HG02763 (cell line): Measurements from ENCODE around the gene DNAL1.
"Not testable (repeated sequence)": the region's sequence is repeated elsewhere in the genome, so short reads cannot be mapped to it uniquely, and the experiment has no call there.

Experiments used
- ATAC-seq: cut with Tn5 transposase; IDR thresholded peaks from one replicate; pipeline ENCODE4 v1.9.1; 2021; ENCODE audit warnings: mild to moderate bottlenecking, moderate library complexity; ENCODE audit not compliant: unreplicated experiment

The DNAL1 gene

DNA sequence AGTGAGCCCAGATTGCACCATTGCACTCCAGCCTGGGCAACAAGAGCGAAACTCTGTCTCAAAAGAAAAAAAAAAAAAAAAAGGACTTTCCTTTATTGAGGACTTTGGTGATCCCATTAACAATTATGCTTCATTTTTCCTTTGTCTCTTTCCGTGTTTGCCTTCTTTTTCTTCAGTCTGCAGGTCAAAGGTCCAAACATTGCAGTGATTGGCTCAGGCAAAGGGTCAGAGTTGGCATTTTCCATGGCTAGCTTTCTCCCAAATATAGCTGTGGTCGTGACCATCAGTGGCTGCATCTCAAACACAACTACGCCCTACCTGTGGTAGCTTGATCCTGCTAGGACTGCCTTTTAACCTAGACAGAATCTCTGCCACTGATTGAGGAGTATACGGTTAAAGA lies 7.0 kb upstream of the DNAL1 start:
- no peak for ATAC-seq

- no peak for ATAC-seq
Observed at GRCh38 chr14:73640796-73641365, 3.9 kb upstream of the DNAL1 start.

- ATAC-seq = no peak
Observed at GRCh38 chr14:73645248-73645610, 443 bp downstream of the DNAL1 start.

DNA sequence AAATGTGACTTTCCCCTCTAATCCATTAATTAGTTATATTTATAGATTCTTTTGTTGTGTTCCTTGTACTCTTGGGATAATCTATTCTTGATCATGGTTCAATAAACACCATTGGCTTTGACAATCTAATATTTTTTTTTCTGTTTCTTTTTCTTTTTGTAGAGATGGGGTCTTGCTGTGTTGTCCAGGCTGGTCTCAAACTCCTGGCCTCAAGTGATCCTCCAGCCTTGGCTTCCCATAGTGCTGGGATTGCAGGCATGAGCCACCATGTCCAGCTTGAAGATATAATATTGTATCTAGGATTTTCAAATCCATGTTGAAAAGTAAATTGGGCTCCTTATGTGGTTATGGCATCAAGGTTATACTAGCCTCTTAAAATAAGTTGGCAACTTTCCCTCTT lies 6.2 kb downstream of the DNAL1 start:
- ATAC-seq = no peak

GRCh38 chr14:73655851-73656250 lies 11.1 kb downstream of the DNAL1 start:
- no peak for ATAC-seq

DNA sequence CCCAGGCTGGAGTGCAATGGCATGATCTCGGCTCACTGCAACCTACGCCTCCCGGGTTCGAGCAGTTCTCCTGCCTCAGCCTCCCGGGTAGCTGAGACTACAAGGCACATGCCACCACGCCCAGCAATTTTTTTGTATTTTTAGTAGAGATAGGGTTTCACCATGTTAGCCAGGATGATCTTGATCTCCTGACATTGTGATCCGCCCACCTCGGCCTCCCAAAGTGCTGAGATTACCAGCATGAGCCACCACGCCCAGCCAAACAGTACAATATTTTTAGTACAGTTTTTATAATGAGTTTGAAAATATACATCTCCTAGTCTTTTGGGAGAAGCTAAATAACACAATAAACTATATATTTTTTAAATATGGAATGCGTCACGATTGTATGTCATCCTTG lies 14.4 kb downstream of the DNAL1 start:
- ATAC-seq = not testable (repeated sequence)

GRCh38 chr14:73660511-73660910 lies 15.7 kb downstream of the DNAL1 start:
- ATAC-seq = no peak

- no peak for ATAC-seq
Observed at GRCh38 chr14:73661872-73662271, 17.1 kb downstream of the DNAL1 start.

DNA sequence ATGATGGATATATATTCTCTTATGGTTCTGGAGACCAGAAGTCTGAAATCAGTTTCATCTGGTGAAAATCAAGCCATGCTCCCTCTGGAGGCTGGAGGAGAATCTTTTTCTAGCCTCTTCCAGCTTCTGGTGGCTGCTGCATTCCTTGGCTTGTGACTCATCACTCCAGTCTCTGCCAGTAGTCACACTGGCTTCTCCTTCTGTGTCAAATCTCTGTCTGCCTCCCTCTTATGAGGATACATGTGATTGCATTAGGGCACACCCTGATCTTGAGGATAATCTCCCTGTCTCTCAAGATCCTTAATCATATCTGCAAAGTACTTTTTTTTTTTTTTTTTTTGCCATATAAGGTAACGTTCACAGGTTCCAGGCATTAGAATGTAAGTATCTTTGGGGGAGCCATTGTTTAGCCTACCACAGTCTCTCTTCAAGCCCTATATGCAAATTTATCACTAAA lies 17.7 kb downstream of the DNAL1 start:
- no peak for ATAC-seq

GRCh38 chr14:73663548-73664212 lies 18.9 kb downstream of the DNAL1 start:
- ATAC-seq = no peak

- ATAC-seq = no peak
Observed at GRCh38 chr14:73665130-73665529, 20.3 kb downstream of the DNAL1 start.

DNA sequence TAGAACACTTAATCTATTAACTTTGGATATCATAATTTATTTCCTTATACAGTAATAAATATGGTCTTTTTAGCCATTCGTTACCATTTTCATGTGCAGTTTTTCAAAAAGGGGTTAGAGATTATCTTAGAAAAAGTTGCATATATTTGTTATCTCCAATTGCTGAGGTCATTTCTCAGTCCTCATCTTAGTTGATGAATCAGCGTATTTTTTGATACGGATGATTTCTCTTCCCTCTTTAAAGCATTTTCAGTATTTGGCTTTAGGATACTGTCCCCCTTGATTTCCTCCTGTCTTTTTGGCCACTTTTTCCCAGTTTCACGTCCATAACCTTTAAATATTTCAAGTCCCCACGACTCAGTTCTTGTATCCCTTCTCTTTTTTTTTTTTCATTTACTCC lies 21.8 kb downstream of the DNAL1 start:
- ATAC-seq = no peak

DNA sequence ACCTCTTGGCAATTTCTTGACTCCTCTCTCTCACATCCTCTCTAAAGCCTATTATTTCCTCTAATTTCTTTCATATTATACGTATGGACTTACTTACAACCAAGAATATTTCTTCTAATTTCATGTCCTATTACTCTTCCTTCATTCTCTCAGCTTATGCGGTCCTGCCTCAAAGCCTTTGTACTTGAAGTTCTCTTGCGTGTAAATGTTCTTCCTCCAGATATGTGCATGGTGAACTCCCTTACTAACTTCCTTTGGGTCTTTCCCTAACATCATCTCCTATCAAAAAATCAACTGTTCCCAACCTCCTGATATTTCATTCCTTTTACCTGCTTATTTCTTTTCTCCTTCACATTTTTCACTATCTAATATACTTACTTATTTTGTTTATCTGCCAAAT lies 23.1 kb downstream of the DNAL1 start:
- ATAC-seq = no peak

DNA sequence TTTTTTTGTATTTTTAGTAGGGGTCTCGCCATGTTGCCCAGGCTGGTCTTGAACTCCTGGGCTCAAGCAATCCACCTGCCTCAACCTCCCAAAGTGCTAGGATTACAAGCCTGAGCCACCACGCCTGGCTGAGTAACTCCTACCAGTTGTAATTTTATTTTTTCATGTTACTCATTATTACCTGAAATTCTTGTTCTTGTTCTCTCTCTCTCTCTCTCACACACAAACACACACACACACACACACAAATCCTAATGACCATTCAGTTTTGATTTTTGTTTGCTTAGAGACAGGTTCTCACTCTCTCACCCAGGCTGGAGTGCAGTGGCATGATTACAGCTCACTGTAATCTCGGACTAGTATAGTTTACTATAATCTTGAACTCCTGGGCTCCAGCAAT lies 30.2 kb downstream of the DNAL1 start:
- no peak for ATAC-seq

DNA sequence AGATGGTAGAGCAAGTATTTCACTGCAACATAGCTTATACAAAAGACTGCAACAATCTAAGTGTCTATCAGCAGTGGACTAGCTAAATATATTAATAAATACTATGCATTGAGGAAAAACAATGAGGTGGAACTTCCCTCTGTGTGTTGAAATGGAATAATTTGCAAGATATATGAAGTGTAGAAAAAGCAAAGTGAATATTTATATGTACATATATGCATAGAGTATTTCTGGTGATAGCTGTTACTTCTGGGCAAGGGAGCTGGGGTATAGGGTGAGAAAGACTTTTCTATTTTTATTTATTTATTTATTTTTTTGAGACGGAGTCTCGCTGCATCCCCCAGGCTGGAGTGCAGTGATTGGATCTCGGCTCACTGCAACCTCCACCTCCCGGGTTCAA lies 33.9 kb downstream of the DNAL1 start:
- ATAC-seq = no peak

DNA sequence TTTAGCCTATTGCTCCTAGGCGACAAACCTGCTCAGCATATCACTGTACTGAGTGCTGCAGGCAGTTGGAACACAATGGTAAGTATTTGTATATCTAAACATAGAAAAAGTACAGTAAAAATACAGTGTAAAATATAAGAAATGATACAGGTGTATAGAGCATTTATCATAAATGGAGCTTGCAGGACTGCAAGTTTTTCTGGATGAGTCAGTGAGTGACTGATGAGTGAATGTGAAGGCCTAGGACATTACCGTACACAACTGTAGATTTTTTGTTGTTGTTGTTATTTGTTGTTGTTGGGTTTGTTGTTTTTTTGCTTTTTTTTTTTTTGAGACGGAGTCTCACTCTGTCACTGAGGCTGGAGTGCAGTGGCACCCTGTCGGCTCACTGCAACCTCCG lies 36.0 kb downstream of the DNAL1 start:
- no peak for ATAC-seq

- no peak for ATAC-seq
Observed at GRCh38 chr14:73684627-73685026, 39.8 kb downstream of the DNAL1 start.

DNA sequence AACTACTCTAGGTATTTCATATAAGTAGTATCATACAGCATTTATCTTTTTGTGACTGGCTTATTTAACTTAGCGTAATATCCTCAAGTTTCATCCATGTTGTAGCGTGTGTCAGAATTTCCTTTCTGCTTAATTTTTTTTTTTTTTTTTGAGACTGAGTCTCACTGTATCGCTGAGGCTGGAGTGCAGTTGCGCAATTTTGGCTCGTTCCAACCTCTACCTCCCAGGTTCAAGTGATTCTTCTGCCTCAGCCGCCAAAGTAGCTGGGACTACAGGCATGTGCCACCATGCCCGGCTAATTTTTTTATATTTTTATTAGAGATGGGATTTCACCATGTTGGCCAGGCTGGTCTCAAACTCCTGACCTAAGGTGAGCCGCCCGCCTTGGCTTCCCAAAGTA lies 40.5 kb downstream of the DNAL1 start:
- no peak for ATAC-seq

DNA sequence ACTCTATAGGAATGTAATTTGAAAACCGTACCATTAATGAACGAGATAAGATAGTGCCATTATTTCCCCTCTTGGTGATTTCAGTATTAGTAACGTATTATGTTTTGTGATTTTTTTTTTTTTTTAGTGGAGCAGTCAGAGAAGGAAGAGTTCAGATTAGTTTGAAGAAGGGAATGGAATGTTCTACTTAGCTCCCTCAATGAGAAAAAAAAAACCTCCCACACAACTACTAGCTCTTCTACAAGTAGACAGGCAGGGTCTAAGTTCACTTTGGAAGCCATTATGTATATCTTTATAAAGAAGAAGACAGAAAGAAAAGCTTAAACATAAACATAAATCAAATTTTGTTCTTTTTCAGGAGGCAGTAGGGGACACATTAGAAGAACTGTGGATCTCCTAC lies 42.1 kb downstream of the DNAL1 start:
- no peak for ATAC-seq

DNA sequence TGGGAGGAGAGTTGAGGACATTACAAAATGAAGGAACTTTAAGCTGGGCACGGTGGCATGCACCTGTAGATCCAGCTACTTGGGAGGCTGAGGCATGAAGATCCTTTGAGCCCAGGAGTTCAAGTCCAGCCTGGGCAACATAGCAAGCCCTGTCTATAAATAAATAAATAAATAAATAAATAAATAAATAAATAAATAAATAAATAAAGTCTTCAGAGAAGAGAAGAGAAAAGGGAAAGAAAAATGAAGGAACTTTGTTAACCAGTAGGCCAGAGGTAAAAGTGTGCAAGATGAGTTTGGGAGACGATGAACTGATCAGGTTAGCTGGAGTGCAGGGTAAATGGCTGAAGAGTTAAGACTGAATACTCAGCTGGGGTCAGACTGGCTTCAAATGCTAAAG lies 49.3 kb downstream of the DNAL1 start:
- no peak for ATAC-seq

GRCh38 chr14:73695082-73695481 lies 50.3 kb downstream of the DNAL1 start:
- no peak for ATAC-seq

DNA sequence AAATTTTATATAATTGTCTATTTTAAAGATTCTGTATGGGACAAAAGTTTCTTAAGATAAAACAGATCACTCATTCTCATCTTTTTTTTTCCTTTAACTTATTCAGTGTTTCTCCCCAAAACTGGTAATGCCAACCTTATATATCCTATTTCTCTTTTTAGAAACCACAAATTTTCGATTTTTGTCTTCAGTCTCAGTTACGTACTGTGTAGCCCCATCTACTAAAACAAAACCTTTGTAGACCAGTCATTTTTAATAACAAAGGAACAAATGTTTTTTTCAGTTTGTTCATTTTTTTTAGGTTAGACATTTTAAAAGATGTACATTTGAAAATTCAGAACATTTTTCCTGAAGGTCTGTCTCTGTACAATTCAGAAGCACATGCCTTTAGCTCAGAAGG lies 51.2 kb downstream of the DNAL1 start:
- ATAC-seq = peak; percentile 36
